GM19238 (cell line): ENCODE results near the gene KBTBD12.
"Not testable (repeated sequence)": the region's sequence is repeated elsewhere in the genome, so short reads cannot be mapped to it uniquely, and the experiment has no call there.

ENCODE experiments used
- DNase-seq: peaks from one replicate; pipeline ENCODE4 v3.0.0; 2011; ENCODE audit warnings: low spot score; ENCODE audit not compliant: insufficient read length

The KBTBD12 gene

DNA sequence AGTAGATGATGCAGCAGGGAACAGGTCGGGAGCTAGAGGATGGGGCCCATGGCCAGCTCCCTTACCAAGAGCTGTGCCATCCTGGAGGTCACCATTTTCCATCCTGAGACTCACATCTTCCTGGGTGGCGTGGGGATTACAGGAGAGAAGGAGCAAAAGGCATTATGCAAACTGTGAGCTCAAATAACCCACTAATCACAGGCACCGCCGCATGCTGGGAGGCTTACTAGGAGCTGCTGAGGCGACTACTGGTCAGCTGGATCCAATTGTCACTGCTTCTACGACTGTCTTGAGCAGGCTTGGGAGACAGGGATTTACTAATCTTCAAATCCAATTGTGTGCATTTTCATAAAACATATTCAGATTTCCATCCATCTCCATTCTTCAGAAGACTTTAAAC lies 12.5 kb upstream of the KBTBD12 start:
- no peak for DNase-seq

DNA sequence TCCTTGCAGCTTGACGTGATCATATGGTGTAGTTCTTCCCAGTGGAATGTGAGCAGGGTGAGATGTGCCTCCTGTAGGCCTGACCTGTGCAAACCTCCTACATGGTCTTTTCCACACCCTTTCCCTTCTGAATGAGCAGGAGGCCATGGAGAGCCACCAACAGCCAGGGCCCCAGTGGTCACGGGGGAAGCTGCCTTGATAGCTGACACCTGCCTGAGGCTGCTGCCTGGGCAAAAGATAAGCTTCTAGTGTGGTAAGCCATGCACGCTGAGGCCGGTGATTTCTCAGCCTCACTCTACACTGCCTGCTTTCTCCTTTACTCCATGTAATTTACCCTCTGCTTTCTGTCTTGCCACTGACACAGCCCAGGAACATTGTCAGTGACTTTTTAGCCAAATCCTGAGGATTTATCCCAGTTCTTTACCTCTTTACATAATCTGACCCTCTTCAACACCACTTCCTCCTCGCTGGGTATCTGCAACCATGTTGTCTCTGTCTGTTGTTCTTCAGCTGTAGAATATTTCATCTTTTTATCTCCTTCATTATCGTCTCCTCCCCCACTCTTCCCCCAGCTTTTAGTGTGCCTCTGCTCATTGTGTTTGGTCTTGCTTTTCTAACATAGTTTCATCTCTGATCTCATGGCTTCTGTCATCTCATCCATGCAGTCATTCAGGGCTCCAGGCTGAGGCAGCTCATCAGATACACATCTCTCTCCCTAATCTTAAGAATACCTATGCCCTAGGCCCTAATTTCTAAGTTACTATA lies 11.2 kb upstream of the KBTBD12 start:
- DNase-seq: no peak

DNA sequence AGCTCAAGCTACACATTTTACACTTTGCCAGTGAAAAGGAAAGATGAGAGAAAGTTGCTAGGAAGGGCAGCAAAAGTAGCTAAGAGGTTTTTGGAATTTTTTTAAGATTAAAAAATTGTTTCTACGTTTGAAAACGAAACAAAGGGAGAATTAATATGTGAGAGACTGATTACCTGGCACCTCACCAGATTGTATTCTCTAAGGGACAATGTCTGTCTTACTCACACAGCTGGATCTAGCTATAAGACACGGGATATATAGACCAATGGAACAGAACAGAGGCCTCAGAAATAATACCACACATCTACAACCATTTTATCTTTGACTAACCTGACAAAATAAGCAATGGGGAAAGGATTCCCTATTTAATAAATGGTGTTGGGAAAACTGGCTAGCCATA lies 9.5 kb upstream of the KBTBD12 start:
- DNase-seq: no peak

DNA sequence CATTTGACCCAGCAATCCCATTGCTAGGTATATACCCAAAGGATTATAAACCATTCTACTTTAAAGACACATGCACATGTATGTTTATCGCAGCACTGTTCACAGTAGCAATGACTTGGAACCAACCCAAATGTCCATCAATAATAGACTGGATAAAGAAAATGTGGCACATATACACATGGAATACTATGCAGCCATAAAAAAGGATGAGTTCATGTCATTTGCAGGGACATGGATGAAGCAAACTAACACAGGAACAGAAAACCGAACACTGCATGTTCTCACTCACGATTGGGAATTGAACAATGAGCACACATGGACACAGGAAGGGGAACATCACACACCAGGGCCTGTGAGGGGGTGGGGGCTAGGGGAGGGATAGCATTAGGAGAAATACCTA lies 8.4 kb upstream of the KBTBD12 start:
- DNase-seq: not testable (repeated sequence)

DNA sequence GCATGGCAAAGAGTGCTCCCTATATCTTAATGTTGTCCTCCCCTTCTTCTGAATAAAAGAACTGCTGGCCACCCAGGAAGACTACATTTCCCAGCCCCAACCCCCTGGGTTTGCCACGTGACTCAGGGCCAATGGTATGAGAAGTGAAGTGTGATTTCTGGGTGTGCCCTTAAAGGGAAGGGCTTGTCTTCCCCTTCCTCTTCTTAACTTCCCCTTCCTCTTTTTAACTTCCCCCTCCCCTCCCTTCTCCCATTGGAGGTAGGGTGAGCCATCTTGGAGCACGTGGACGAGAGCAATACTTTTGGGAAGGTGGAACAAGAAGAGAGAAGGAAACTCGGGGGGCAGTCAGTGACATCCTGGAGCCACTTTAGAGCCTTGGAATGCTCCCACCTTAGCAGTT lies 6.8 kb upstream of the KBTBD12 start:
- DNase-seq: no peak

DNA sequence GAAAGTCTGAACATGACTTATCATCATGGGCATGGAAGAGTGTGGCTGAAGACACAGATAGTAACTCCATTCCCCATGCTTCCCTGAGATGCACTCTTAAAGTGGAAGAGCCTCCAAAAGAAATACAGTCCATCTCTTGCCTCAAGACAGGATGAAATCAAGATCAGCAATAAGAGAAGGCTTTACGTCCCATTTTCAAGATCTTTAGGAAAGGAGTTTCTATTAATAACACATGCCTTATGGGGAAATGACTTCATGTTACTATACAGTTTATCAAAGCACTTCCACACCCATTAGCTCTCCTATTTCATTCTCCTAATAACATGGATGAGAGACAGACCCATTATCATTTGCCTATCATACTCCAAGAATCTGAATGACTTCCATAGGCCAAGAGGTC lies 6.1 kb upstream of the KBTBD12 start:
- DNase-seq: no peak

DNA sequence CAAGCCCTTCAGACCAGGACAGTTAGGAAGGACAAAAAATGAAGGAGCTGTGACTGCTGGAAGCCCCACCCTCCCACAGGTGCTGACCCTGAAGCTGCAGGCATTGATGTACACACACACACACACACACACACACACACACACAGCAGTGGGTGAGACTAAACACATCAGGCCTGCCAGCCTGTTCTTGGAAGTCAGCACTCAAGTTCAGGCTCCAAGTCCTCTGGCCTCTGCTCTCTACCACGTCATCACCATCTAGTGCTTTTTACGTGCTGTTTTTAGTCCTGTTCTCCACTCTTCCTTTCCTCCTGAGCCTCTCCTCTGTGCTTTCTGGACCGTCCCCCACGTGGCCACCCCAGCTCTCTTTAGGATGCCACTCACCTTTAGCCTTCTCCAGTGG lies 5.4 kb upstream of the KBTBD12 start:
- DNase-seq: no peak

DNA sequence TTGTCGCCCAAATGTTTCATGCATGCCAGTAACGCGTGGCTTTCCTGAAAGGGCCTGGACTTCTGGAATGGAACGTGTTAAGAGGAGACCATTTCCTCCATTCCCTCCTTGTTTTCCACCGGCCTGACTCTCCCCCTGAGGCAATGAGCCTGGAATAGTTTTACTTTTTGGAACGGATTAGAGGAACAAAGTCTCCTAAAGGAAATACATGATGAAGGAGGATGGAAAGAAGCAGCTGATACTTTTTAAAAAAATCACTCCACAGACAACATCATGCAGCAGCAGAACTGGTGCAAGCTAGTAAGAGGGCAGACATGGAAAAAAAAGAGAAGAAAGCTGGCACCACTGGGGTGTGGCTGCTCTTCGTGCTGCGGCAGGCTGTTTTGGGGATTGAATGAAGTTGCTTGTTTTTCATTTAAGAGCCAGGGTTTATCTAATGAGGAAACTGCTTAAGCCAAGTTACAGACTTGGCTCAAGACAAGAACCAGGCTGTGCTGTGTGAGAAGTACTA lies 3.6 kb upstream of the KBTBD12 start:
- no peak for DNase-seq

DNA sequence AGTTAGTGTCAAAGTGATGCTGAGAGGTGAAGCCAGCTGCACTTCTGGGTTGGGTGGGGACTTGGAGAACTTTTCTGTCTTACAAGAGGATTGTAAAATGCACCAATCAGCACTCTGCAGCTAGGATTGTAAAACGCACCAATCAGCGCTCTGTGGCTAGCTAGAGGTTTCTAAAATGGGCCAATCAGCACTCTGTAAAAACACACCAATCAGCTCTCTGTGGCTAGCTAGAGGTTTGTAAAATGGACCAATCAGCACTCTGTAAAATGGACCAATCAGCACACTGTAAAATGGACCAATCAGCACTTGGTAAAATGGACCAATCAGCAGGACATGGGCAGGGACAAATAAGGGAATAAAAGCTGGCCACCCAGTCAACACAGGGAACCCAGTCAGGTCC lies 1.2 kb upstream of the KBTBD12 start:
- not testable (repeated sequence) for DNase-seq

DNA sequence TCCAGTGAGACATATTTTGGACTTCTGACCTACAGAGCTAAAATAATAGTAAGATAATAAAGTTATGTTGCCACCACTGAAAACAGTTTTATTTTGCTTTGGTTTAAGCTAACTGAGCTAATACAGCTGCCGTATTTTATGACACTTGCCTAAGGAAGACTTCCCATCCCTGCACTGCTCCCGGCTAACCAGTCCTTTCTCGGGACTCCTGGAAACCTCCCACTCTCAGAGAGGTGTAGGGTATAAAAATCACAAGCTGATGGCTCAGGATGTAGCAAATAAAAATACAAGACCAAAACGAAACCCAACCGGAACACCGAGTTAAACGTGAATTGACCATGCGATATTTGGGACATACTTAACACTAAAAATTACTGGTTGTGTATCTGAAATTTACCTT lies 448 bp upstream of the KBTBD12 start:
- DNase-seq: no peak

DNA sequence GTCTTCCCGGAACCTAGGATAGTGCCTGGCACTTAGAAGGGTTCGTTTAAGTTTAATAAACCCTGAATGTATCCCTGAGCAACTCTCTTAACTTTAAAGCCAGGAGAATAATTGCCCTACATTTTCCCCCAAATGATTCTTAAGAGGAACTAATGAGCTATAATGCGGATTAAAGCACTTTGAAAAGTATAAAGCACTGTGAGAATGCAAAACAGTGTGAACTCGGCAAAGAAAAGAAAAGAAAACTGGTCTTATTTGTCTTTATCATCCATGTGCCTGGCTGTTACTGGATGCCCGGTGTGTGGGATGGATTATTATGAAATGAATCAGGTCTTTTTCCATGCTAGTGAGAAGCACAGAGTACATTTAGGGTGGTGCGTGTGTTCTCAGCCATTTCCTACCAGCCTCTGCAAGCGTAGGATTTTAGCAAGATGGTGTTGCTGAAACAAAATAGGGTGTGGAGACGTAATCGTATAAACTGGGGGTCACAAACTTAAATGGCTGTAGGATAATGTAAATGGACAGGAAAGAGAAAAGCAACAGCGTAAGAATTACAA lies 983 bp downstream of the KBTBD12 start:
- DNase-seq: no peak

DNA sequence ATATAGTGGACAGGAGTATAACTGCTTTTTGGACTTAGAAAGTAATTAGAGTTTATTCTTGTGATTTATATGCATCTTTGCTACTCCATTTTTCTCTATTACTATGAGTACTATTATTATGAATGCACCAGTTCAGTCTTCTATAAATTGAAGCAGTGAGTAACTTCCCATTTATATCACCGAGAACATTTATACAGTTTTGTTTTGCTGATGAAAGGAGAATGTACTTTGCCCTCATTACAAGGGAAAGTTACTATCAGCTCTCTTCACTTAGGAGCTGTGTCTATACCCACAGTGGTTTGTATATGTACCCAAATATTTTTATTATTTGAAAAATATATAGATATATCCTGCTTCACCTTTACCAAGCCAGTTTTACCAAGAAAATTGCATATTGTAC lies 5.7 kb downstream of the KBTBD12 start:
- DNase-seq: no peak

DNA sequence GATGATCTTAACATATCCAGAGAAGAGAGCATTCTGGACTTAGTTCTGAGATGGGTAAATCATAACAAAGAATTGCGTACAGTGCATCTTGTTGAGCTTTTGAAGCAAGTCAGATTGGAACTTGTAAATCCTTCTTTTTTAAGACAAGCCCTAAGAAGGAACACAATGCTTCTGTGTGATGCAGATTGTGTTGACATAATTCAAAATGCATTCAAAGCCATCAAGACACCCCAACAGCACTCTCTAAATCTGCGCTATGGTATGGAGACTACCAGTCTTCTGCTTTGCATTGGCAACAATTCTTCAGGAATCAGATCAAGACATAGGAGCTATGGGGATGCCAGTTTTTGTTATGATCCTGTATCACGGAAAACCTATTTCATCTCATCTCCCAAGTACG lies 8.6 kb downstream of the KBTBD12 start:
- no peak for DNase-seq

DNA sequence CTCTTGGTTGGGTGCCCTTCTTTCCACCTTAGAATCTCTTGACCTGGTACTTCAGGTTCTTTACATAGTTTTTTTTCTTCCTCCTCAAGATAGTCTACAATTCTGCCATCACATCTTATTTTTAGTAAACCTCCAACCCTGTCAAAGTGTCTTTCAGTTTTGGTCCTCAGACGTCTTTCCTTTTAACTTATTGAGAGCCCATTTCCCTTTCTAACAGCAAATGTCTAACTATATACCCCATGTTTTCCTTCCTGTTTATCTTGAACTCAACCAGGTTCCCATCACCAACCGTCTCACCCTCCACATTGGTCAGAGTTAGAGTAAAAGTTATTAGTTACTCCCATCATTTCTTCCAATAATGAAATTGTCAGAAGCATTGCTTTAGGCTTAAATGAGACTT lies 10.4 kb downstream of the KBTBD12 start:
- no peak for DNase-seq

DNA sequence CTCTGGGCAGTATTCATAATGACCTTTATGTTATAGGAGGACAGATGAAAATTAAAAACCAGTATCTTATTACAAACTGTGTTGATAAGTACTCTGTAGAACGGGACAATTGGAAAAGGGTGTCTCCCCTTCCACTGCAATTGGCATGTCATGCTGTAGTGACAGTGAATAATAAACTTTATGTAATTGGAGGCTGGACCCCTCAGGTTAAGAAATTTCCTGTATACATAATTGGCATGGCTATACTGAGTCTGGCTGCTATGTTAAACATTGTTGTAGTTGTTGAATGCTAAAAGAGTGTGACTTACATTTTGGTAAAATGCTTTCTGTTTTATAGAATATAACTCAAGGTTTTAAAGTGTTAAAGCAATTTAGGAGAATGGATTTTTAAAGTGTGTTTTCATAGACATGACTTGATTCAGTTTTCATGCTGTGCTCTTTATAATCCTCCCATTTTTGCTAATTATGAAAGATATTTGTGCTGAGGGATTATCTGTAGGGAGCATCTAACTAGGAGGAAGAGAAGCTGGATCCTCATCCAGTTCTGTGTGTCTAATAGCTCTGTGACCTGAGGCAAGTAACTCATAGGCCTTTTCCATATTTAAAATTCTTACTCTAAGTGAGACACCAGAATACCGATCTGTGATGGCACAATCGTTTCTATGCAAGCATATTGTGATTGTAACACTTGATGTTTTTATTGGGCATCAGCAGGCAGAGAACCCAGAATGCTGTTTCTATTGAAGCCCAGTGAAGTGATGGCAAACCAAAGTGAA lies 13.0 kb downstream of the KBTBD12 start:
- no peak for DNase-seq

DNA sequence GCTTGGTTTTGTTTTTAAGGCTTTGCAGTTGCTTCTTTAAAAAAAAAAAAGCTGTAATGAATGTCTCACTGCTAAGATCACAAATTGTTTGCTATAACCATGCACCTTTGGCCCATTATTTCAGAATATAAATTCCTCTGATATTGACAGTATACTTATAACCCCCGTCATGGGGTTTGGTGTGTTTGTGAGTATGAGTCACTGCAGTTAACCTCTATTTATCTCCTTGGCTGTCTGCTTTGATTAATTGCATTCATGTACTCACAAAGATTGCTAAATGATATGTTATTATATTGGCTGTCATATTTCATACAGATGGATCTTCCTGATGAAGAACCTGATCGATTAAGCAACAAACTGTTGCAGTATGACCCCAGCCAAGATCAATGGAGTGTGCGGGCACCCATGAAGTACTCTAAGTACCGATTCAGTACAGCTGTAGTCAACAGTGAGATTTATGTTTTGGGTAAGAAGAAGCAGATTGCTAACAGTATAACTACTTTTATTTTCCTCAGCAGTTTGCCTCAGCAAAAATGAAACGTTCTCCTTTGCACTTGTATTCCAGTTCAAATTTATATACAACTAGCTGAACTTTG lies 14.9 kb downstream of the KBTBD12 start:
- no peak for DNase-seq

DNA sequence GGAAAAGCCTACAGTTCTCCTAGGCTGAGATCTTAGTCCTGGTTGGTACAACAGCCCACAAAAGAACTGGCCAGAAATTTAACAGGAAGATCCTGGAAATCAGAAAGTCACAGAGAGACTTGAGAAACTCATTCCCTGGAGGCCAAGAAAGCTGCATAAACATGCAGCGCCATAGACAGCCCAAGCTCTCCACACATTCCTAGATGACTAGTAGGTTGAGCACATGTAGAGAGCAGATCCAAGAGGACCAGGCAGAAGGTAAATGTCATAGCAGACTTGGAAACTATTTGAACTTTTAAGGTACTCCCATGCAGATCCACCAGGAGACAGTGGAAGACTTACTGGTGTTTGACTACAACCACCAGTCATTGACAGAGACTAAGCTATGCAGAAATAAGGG lies 18.4 kb downstream of the KBTBD12 start:
- no peak for DNase-seq

DNA sequence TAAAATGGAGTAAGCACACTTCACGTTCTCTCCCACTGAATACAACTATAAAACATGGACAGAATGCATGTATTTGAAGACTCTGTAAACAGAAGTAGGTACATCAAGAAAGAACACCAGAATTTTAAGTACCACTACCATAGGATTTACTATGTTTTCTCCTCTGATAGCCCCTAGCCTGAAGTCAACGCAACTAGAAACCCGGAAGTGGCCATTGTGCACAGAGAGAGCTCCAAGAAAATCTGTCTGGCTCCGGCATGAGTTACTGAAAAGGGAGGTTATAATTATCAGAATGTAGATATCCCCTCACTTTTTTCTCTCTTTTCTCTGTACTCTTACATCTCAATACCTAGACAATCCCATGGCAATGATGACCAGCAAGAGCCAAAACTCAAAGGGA lies 23.8 kb downstream of the KBTBD12 start:
- no peak for DNase-seq

DNA sequence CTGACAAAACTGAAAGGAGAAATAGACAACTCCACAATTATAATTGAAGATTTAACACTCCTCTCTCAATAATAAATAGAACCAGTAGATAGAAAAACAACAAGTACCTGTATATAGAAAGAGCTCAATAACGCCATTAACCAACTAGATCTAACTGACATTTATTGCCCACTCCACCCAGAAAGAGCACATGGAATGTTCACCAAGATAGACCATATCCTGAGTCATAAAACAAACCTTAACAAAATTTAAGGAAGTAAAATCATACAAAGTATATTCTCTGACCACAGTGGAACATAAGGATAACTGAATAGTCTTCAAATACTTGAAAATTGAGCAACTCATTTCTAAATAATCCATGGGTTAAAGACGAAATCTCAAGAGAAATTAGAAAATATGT lies 25.1 kb downstream of the KBTBD12 start:
- no peak for DNase-seq

DNA sequence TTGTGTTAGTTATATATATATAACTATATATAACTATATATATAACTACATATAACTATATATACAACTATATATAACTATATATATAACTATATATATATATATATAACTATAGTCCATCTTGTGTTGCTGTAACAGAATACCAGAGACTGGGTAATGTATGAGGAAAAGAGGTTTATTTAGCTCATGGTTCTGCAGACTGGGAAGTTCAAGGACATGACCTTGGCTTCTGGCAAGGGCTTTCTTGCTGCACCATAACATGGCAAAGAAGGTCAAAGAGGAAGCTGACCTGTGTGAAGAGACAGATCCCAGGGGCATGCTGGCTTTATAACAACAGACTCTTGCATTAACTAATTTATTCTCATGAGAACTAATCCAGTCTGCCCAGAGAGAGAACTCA lies 27.6 kb downstream of the KBTBD12 start:
- no peak for DNase-seq

DNA sequence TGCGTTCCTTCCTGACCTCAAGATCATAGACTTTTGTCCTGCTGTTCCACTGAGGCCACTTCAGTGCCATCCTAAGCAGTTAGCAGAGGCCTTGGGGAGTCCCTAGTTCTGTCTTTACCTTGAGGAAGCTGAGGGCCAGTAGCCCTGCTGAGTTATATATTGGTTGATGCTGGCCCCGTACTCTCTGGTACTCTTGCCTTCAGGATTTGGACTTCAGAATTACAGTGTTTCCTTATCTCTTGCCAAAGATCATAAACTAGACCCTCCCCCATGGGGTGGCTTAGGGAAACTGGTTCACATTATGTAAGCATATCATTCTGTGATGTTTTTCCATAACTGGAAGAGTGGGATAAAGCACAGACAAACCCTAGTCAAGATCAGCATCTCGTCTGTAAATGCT lies 33.2 kb downstream of the KBTBD12 start:
- DNase-seq: no peak

DNA sequence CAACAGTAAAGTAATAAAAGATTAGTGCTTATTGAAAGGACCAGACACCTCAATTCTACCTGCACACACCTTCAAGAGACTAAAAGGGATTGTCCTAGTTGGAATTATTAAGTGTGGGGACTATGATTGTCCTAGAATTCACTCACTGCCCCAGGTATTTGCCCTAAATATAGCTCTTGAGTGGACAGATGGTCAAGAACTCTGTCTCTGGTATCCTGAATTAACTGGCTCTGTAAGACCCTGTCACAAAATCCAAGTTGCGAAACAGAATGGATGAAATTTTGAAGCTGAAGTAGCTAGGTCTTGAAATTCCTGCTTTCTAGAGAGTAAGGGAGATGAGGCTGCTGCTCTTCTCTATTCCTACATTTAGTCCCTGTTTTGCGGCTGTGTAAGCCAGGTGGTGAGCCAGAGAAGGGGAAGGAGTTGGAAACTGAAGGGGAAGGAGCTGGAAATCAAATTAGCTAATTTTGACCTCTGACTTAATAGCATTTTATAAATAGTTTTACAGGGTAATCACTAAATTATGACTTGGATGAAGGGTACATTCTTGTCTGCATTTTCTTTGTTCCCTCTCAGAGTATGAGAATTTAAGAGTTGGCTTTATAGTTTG lies 34.5 kb downstream of the KBTBD12 start:
- no peak for DNase-seq
